GM12878 (cell line): Measurements from ENCODE around the gene TENT4B. TPM values are rescaled to one million over a fixed set of nuclear protein-coding genes. Genes with fewer than 3 reads are reported as not detected.

Source experiments
- ATAC-seq: fragments of 200-7000 bp; cut with Tn5 transposase; 3 replicates; pipeline ENCODE4 v1.9.1; 2020; ENCODE audit warnings: mild to moderate bottlenecking, moderate library complexity
- BruUV-seq: library from RNA; stranded (reverse); fragments of 400-500 nt; replicated peaks from 2 replicates; lab custom pipeline; 2021; lab: Mats Ljungman, UMichigan
- CTCF ChIA-PET: fragments of 300-600 bp; sonication (Branson Sonifier 250); formaldehyde crosslinking; extraction: SDS; loops from one replicate; lab custom pipeline; 2021; ENCODE audit warnings: inconsistent platforms; lab: Yijun Ruan, JAX
- POLR2A ChIA-PET: fragments of 350-600 bp; formaldehyde crosslinking; extraction: SDS; loops from one replicate; lab custom pipeline; 2021; ENCODE audit warnings: inconsistent platforms; lab: Charles Lee
- RAD21 ChIA-PET: fragments of 300-600 bp; sonication (Branson Sonifier 250); formaldehyde crosslinking; loops from one replicate; lab custom pipeline; 2023; ENCODE audit warnings: antibody characterized with exemption; ENCODE audit not compliant: unreplicated experiment; lab: Charles Lee
- SMC1A ChIA-PET: fragments of 300-600 bp; sonication (Branson Sonifier 250); formaldehyde crosslinking; loops from one replicate; lab custom pipeline; 2023; ENCODE audit not compliant: unreplicated experiment, uncharacterized antibody; lab: Charles Lee
- DNase-seq: peaks from one replicate; pipeline ENCODE4 v3.0.0-alpha.2; 2011; ENCODE audit warnings: low read depth, low spot score
- FAIRE-seq: peaks from 3 replicates; lab custom pipeline; 2011; peaks lifted over from hg19 to GRCh38; lab: Jason Lieb, UNC
- H2AFZ ChIP-seq: 2 replicates; pipeline ENCODE4 v1.6.0; 2011; ENCODE audit warnings: low read depth, low read length, control low read depth; ENCODE audit not compliant: control insufficient read depth
- H3K27ac ChIP-seq: 2 replicates; pipeline ENCODE4 v1.5.1; 2011; ENCODE audit warnings: control low read depth; ENCODE audit not compliant: control insufficient read depth, insufficient read depth
- H3K27me3 ChIP-seq, 2 experiments: replicated peaks in 1 of 2; 2 replicates each; pipeline versions ENCODE4 v1.6.0 to v1.6.1; 2011; ENCODE audit warnings: low read length in 1 of 2; ENCODE audit not compliant: control insufficient read depth in 2 of 2, insufficient read depth in 2 of 2
- H3K36me3 ChIP-seq, 2 experiments: 2 replicates each; pipeline ENCODE4 v1.5.1; 2011; ENCODE audit warnings: low read length in 1 of 2; ENCODE audit not compliant: control insufficient read depth in 2 of 2, insufficient read depth in 2 of 2
- H3K4me1 ChIP-seq: 2 replicates; pipeline ENCODE4 v1.6.1; 2011; ENCODE audit warnings: mild to moderate bottlenecking, low read length, moderate library complexity, mixed read lengths; ENCODE audit not compliant: control insufficient read depth, insufficient read depth
- H3K4me2 ChIP-seq: 2 replicates; pipeline ENCODE4 v1.6.0; 2011; ENCODE audit warnings: control low read depth; ENCODE audit not compliant: control insufficient read depth, insufficient read depth
- H3K4me3 ChIP-seq: fragments of 200-600 bp; sonication (generic); 2 replicates; pipeline ENCODE4 v1.5.1; 2016
- H3K79me2 ChIP-seq: 2 replicates; pipeline ENCODE4 v1.6.0; 2011; ENCODE audit warnings: low read length; ENCODE audit not compliant: control insufficient read depth, insufficient read depth
- H3K9ac ChIP-seq: 2 replicates; pipeline ENCODE4 v1.8.0; 2011; ENCODE audit warnings: low read length, control low read depth, mixed read lengths; ENCODE audit not compliant: control insufficient read depth, insufficient read depth
- H3K9me3 ChIP-seq: replicated peaks from 3 replicates; pipeline ENCODE4 v1.5.1; 2011; ENCODE audit warnings: mild to moderate bottlenecking, low read length; ENCODE audit not compliant: control insufficient read depth, insufficient read depth
- H4K20me1 ChIP-seq: 2 replicates; pipeline ENCODE4 v1.6.0; 2011; ENCODE audit not compliant: control insufficient read depth, insufficient read depth
- CBFB ChIP-seq: IDR thresholded peaks from 2 replicates; pipeline ENCODE4 v1.6.1; 2016; ENCODE audit warnings: antibody characterized with exemption, low read depth
- CBX3 ChIP-seq: fragments of 200-600 bp; sonication (generic); IDR thresholded peaks from 2 replicates; pipeline ENCODE4 v1.6.1; 2016; ENCODE audit warnings: low read depth, borderline replicate concordance
- CHD4 ChIP-seq: fragments of 200-600 bp; sonication (generic); IDR thresholded peaks from 2 replicates; pipeline ENCODE4 v1.6.1; 2016; ENCODE audit warnings: mild to moderate bottlenecking
- CREB1 ChIP-seq: IDR thresholded peaks from 2 replicates; pipeline ENCODE4 v1.6.1; 2012; ENCODE audit warnings: low read depth, mild to moderate bottlenecking, inconsistent platforms
- EZH2 ChIP-seq: IDR thresholded peaks from 2 replicates; pipeline ENCODE4 v1.6.1; 2012; ENCODE audit warnings: low read depth, mild to moderate bottlenecking, control low read depth, inconsistent platforms, low read length, borderline replicate concordance; ENCODE audit not compliant: control insufficient read depth
- MLLT1 ChIP-seq: fragments of 450-650 bp; IDR thresholded peaks from 2 replicates; pipeline ENCODE4 v1.6.1; 2016; ENCODE audit warnings: mild to moderate bottlenecking
- NFXL1 ChIP-seq: fragments of 450-650 bp; IDR thresholded peaks from 2 replicates; pipeline ENCODE4 v1.6.1; 2017; ENCODE audit warnings: antibody characterized with exemption, mild to moderate bottlenecking, borderline replicate concordance
- NR2F1 ChIP-seq: fragments of 450-650 bp; conservative IDR thresholded peaks from 2 replicates; pipeline ENCODE4 v1.6.1; 2017; ENCODE audit warnings: mild to moderate bottlenecking
- POLR2AphosphoS2 ChIP-seq: IDR thresholded peaks from 2 replicates; pipeline ENCODE4 v1.6.1; 2011; ENCODE audit warnings: low read depth, mild to moderate bottlenecking, low read length, improper control_type of control experiment, moderate library complexity
- TARDBP ChIP-seq: IDR thresholded peaks from 2 replicates; pipeline ENCODE4 v1.6.1; 2016; ENCODE audit warnings: borderline replicate concordance
- ZBED1 ChIP-seq: IDR thresholded peaks from 2 replicates; pipeline ENCODE4 v1.6.1; 2016; ENCODE audit warnings: borderline replicate concordance
- WGBS: methylation state at CpG from one replicate; pipeline ENCODE4 v1.1.6; 2016; ENCODE audit warnings: low lambda C conversion rate; ENCODE audit not compliant: insufficient replicate concordance, insufficient coverage; ENCODE audit errors: missing lambda C conversion rate; 5-methylcytosine and 5-hydroxymethylcytosine counted together
- in situ Hi-C: fragments of 300-500 bp; cut with MboI; formaldehyde crosslinking; loops from 9 replicates; pipeline ENCODE4 v1.14.3; 2018; ENCODE audit warnings: mixed read lengths
- intact Hi-C: fragments of 100-400 bp; cut with micrococcal nuclease; formaldehyde crosslinking; loops from one replicate; pipeline ENCODE4 v1.14.2; 2022; ENCODE audit not compliant: unreplicated experiment
- polyA plus RNA-seq, 11 experiments: library from polyadenylated mRNA; depleted of rRNA in 4 of 11; unstranded in 6 of 11; stranded (reverse) in 5 of 11; fragments of >200 nt; fragmentation: Nextera tagmentation in 4 of 11; fragmentation: Illumina TruSeq in 1 of 11; extraction: Ambion mirVana in 4 of 11; extraction: Trizol in 1 of 11; gene quantifications; 1 replicate in 1 of 11; 2 replicates in 10 of 11; pipeline versions ENCODE4 v1.2.1 to v1.2.3, GENCODE V29; 2011 to 2016; ENCODE audit warnings: inconsistent platforms in 2 of 11, missing spikeins in 2 of 11, low read depth in 1 of 11
- total RNA-seq, 4 experiments: library from RNA; depleted of rRNA in 3 of 4; stranded (reverse); fragments of >200 nt in 3 of 4; fragmentation: Illumina TruSeq in 1 of 4; extraction: Trizol in 1 of 4; gene quantifications; 2 replicates each; pipeline versions ENCODE4 v1.2.1 to v1.2.3, GENCODE V29; 2013 to 2021
- TF ChIP-seq, protein P1 (sequence below): fragments of 450-650 bp; IDR thresholded peaks from 2 replicates; pipeline ENCODE4 v1.6.1; 2016; ENCODE audit warnings: mild to moderate bottlenecking

TENT4B gene
- total and polyA plus RNA-seq, 10 of the 15 experiments (the other 5 are each of a cell fraction or from before 2014, with no cell fraction given): 4.4 to 16.7 (median 10.8) TPM

GRCh38 chr16:50133214-50133613 lies 19.9 kb upstream of the TENT4B start:
- Histone ChIP-seq H3K9me3 (no peaks in the 10 kb centered on the region), H3K36me3 (no peaks in the 10 kb centered on the region), H3K27ac (no peak overlapping the region), H4K20me1 (no peaks in the 10 kb centered on the region), H3K4me2 (no peak overlapping the region), H3K4me3 (no peak overlapping the region), H3K4me1 (no peaks in the 10 kb centered on the region), H3K9ac (no peak overlapping the region), H3K27me3 (no peaks in the 10 kb centered on the region), H2AFZ (no peak overlapping the region), H3K79me2 (no peaks in the 10 kb centered on the region)
- no peak for DNase-seq
- POLR2A ChIA-PET: no interaction called here
- WGBS: 20% methylated on average over 2 of the region's 2 CpGs
- ATAC-seq: no peak
- in situ Hi-C loops: no loop called here
- no peak for FAIRE-seq
- RAD21 ChIA-PET: interaction anchor here (0.7 to 1.9 kb wide), 2 partner anchors 59 to 77 kb away, joined by 3 to 5 read pairs; no protein-coding TSS in a partner anchor
- TF ChIP-seq TARDBP: no peak
- no peak for TF ChIP-seq ZBED1
- no peak for TF ChIP-seq CREB1
- no peak for TF ChIP-seq CBFB
- TF ChIP-seq POLR2AphosphoS2: no peak
- no peak for TF ChIP-seq CHD4
- no peak for TF ChIP-seq NFXL1
- TF ChIP-seq EZH2: no peak
- TF ChIP-seq, protein P1, sequence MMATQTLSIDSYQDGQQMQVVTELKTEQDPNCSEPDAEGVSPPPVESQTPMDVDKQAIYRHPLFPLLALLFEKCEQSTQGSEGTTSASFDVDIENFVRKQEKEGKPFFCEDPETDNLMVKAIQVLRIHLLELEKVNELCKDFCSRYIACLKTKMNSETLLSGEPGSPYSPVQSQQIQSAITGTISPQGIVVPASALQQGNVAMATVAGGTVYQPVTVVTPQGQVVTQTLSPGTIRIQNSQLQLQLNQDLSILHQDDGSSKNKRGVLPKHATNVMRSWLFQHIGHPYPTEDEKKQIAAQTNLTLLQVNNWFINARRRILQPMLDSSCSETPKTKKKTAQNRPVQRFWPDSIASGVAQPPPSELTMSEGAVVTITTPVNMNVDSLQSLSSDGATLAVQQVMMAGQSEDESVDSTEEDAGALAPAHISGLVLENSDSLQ: no peak
- TF ChIP-seq MLLT1: no peak
- no peak for TF ChIP-seq NR2F1
- no peak for TF ChIP-seq CBX3
- SMC1A ChIA-PET: interaction anchor here (1.2 kb wide), 1 partner anchor 76 kb away, joined by 3 read pairs; no protein-coding TSS in a partner anchor
- CTCF ChIA-PET: interaction anchor here (1.7 to 9.8 kb wide), 2 partner anchors 12 to 78 kb away, joined by 7 to 105 read pairs; no protein-coding TSS in a partner anchor
- no TSS peak for BruUV-seq
- intact Hi-C loops: no loop called here
